ENCODE results near the gene MRM2. TPM values are rescaled to one million over a fixed set of nuclear protein-coding genes. Genes with fewer than 3 reads are reported as not detected.

The MRM2 gene
- total RNA-seq, 4 donors from 2014 or later, result 12.2 to 15.5 (median 14.1) TPM

DNA sequence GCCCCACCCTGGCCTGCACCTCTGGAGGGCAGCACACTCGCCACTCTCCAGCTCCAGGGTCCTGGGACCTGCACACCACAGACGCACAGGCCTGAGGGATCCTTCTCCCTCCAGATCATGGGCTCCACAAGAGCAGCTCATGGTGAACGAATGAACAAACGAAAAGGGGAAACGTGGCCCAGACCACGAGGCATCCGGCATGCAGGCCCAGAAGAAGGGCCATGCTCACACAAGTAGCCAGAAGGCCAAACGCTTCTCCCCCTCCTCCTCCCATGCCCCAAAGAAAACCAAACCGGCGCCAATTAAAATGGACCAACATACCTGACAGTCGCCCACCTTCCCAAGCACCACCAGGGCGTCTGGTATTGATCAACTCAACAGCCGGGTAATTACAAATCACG is 39.6 kb downstream of the MRM2 start:
- TF ChIP-seq, protein P1, sequence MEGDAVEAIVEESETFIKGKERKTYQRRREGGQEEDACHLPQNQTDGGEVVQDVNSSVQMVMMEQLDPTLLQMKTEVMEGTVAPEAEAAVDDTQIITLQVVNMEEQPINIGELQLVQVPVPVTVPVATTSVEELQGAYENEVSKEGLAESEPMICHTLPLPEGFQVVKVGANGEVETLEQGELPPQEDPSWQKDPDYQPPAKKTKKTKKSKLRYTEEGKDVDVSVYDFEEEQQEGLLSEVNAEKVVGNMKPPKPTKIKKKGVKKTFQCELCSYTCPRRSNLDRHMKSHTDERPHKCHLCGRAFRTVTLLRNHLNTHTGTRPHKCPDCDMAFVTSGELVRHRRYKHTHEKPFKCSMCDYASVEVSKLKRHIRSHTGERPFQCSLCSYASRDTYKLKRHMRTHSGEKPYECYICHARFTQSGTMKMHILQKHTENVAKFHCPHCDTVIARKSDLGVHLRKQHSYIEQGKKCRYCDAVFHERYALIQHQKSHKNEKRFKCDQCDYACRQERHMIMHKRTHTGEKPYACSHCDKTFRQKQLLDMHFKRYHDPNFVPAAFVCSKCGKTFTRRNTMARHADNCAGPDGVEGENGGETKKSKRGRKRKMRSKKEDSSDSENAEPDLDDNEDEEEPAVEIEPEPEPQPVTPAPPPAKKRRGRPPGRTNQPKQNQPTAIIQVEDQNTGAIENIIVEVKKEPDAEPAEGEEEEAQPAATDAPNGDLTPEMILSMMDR (IDR thresholded peaks at IDR 0.05; ENCODE audit: low read depth), result no peak

DNA sequence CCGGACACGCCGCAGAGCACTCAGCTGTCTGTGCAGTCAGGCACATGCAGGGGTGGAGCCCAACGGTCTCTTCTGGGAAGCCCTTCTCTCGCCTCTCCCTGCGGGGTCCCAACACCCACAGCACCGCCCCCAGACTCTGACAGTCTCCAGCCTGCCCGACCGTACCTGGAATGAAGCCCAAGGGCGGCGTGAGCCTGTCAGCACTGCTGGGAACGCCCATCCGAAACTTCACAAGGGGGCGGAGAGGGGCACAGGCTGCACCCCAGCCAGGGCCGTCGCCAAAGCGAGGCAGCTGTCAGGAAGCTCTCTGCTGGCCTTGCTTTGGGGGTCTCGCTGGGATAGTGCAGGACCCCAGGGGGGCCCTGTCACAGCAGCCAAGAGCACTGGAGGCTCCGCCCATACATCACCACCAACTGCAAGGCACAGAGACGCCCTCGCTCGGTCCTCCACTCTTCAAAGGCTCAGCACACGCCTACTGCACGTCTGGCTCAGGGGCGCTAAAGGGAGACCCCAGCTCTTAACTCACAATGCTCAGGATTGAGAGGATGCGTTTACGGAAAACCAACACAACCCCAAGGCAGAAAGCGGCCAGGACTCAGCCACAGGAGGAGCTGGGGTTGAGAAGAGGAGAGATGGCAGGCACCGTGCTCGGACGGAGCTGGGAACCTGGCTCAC is 40.2 kb downstream of the MRM2 start:
- TF ChIP-seq, protein P1 (IDR thresholded peaks at IDR 0.05; ENCODE audit: low read depth), result no peak

DNA sequence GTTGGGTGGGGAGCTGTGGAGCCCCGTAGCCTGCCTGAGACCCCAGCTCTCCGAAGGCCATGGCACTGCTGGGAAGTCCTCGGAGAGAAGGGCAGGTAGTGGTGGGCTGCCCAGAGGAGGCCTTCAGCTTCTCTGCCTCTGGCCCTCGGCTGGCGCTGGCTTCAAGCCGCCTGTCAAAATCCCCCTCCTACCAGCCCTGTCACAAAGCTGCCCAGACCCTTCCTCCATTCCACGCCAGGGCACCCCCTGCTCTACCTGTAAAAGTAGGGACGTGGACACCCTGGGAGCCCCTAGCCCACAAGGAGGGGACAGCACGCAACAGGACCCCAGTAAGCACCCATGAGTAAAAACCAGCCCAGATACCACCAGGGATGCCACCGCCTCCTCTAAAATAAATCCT is 40.9 kb downstream of the MRM2 start:
- TF ChIP-seq, protein P1 (IDR thresholded peaks at IDR 0.05; ENCODE audit: low read depth), result no peak

DNA sequence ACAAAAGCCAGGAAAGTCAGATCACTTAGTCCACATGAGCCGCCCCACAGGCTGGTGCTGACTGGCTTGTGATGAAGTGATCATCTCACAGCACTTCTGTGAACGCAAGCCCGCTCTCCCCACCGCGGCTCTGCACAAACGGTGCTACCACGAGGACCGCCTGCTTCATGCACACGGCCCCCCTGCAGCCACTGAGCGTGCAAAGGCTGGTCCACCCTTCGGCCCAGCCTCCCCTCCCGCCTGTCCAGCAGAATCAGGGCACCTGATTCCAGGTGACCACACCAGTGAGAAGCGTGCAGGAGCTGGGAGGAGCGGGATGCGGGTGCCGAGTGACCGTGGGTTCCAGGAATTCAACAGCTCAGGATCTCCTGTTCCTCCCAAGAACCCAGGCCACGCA is 41.4 kb downstream of the MRM2 start:
- TF ChIP-seq, protein P1 (IDR thresholded peaks at IDR 0.05; ENCODE audit: low read depth), result no peak

DNA sequence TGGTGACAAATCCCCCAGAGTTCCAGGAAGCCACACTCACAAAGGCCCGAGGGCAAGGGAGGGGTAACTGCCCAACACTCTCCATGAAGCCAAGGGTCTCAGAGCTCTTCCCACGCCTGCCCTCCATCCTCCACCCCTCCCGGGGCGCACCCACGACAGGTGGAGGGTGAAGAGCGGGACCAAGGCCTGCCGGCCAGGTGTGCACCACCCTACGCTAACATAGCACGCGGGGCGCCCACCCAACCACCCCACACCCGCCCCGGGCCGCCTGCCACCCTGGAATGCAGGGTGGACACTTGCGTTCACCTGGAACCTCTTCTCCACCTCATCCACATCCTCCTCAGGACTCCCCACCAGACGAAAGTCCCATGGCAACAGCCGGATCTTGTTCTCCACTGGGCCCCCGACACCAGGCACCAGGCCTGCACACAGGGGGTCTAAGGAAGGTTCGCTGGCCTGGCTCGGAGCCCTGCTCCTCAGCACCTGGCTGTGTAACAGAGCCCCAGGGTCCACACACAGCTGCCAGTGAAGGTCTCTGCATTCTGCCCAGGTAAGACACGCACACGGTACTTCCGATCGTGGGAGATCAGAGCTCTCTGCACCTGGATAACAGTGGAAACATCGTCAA is 41.9 kb downstream of the MRM2 start:
- TF ChIP-seq, protein P1 (IDR thresholded peaks at IDR 0.05; ENCODE audit: low read depth), result no peak

DNA sequence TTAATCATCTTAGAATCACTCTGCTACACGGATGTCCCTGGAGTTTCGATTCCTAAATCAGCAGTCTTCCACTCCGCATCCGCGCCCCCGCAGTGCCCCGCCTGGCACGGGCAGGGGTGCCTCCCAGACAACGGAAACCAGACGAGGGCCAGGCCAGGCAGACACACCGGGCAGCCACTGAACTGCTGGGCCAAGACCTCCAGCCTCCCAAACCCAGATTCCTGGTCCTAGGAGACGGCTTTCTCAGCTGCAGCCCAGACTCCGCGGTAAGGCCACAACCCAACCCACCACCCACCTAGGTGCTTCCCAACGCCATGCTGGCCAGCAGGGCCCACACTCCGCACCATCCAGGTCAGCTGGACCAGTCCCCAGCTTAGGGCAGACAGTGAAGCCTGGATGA is 42.5 kb downstream of the MRM2 start:
- TF ChIP-seq, protein P1 (IDR thresholded peaks at IDR 0.05; ENCODE audit: low read depth), result no peak

DNA sequence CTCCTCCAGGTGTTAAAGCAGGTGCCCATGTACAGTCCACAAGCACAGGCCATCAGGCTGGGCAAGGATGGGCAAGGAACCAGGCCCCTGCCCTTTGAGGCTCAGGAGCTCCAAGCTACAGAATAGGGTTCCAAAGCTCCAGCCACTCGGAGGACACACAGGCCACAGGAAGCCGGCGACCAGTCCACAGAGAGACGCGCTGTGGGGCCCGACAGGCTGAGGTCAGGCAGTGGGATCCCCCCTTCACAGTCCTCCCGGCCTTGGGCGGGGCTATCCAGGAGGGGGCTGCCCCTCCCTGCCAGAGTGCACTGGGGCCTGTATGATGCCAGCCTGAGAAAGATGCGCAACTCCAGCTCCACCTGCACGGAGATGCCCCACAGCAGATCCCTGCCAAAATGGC is 43.2 kb downstream of the MRM2 start:
- TF ChIP-seq, protein P1 (IDR thresholded peaks at IDR 0.05; ENCODE audit: low read depth), result no peak
